IMR-90 (cell line): Measurements from ENCODE around the gene PTGER4. TPM values are rescaled to one million over a fixed set of nuclear protein-coding genes. Genes with fewer than 3 reads are reported as not detected.
A peak's percentile ranks its signal among the peaks of the same experiment; 100 is the strongest.

Experiments
- ATAC-seq: fragments of 200-7000 bp; cut with Tn5 transposase; 2 replicates; pipeline ENCODE4 v1.9.1; 2020; ENCODE audit warnings: low read depth, mild to moderate bottlenecking, moderate library complexity
- BruUV-seq: library from RNA; stranded (reverse); fragments of 400-500 nt; replicated peaks from 2 replicates; lab custom pipeline; 2021; lab: Mats Ljungman, UMichigan
- CTCF ChIA-PET: fragments of 300-600 bp; formaldehyde crosslinking; extraction: SDS; loops from one replicate; lab custom pipeline; 2021; ENCODE audit warnings: antibody characterized with exemption; lab: Yijun Ruan, JAX
- POLR2A ChIA-PET: fragments of 300-600 bp; sonication (Branson Sonifier 250); formaldehyde crosslinking; loops from one replicate; lab custom pipeline; 2022; ENCODE audit warnings: antibody characterized with exemption; ENCODE audit not compliant: unreplicated experiment; lab: Charles Lee
- DNase-seq: peaks from one replicate; pipeline ENCODE4 v3.0.0; 2013
- H2AFZ ChIP-seq: replicated peaks from 2 replicates; pipeline ENCODE3; 2013; ENCODE audit warnings: low read length, mild to moderate bottlenecking; ENCODE audit not compliant: poor library complexity
- H2AK5ac ChIP-seq: 2 replicates; pipeline ENCODE4 v1.6.1; 2013; ENCODE audit warnings: low read depth, low read length, inconsistent platforms
- H2AK9ac ChIP-seq: replicated peaks from 2 replicates; pipeline ENCODE3; 2013; ENCODE audit warnings: mild to moderate bottlenecking, low read depth, low read length, moderate library complexity; ENCODE audit not compliant: poor library complexity
- H2BK120ac ChIP-seq: 2 replicates; pipeline ENCODE4 v1.6.1; 2013; ENCODE audit warnings: low read depth, low read length, inconsistent platforms
- H2BK15ac ChIP-seq: 3 replicates; pipeline ENCODE4 v1.6.1; 2013; ENCODE audit warnings: low read depth, low read length, inconsistent platforms
- H2BK20ac ChIP-seq: 2 replicates; pipeline ENCODE4 v1.6.1; 2013; ENCODE audit warnings: low read depth, mild to moderate bottlenecking, inconsistent platforms, low read length, moderate library complexity
- H2BK5ac ChIP-seq: 2 replicates; pipeline ENCODE4 v1.6.1; 2013; ENCODE audit warnings: mild to moderate bottlenecking, low read depth, low read length, inconsistent platforms; ENCODE audit not compliant: poor library complexity, severe bottlenecking
- H3K14ac ChIP-seq: replicated peaks from 2 replicates; pipeline ENCODE4 v1.6.1; 2013; ENCODE audit warnings: low read depth, low read length, inconsistent platforms
- H3K18ac ChIP-seq: 2 replicates; pipeline ENCODE4 v1.6.1; 2013; ENCODE audit warnings: low read depth, low read length, control low read depth
- H3K23ac ChIP-seq: 2 replicates; pipeline ENCODE4 v1.6.1; 2013; ENCODE audit warnings: low read depth, low read length, inconsistent platforms
- H3K27ac ChIP-seq: 2 replicates; pipeline ENCODE4 v1.5.1; 2013; ENCODE audit warnings: mild to moderate bottlenecking, control low read depth, low read length; ENCODE audit not compliant: insufficient read depth
- H3K27me3 ChIP-seq: 2 replicates; pipeline ENCODE4 v1.6.1; 2013; ENCODE audit warnings: low read length; ENCODE audit not compliant: control insufficient read depth, insufficient read depth
- H3K36me3 ChIP-seq: 2 replicates; pipeline ENCODE4 v1.6.1; 2013; ENCODE audit warnings: low read length, mixed read lengths; ENCODE audit not compliant: control insufficient read depth, insufficient read depth
- H3K4ac ChIP-seq: 2 replicates; pipeline ENCODE4 v1.6.1; 2013; ENCODE audit warnings: low read depth, low read length, inconsistent platforms
- H3K4me1 ChIP-seq: 2 replicates; pipeline ENCODE4 v1.6.1; 2013; ENCODE audit warnings: low read length, mixed read lengths; ENCODE audit not compliant: control insufficient read depth, insufficient read depth
- H3K4me2 ChIP-seq: 2 replicates; pipeline ENCODE4 v1.6.1; 2013; ENCODE audit warnings: low read depth, mild to moderate bottlenecking, control low read depth, low read length, moderate library complexity
- H3K4me3 ChIP-seq: 2 replicates; pipeline ENCODE4 v1.5.1; 2013; ENCODE audit warnings: low read depth, mild to moderate bottlenecking, control low read depth, low read length, moderate library complexity; ENCODE audit not compliant: insufficient read depth
- H3K56ac ChIP-seq: 2 replicates; pipeline ENCODE4 v1.6.1; 2013; ENCODE audit warnings: low read length, inconsistent platforms; ENCODE audit not compliant: insufficient read depth; ENCODE audit errors: extremely low read depth
- H3K79me1 ChIP-seq, 2 experiments: 2 replicates each; pipeline ENCODE4 v1.6.1; 2013; ENCODE audit warnings: low read length in 2 of 2, inconsistent platforms in 1 of 2, low read depth in 1 of 2
- H3K9ac ChIP-seq: 2 replicates; pipeline ENCODE4 v1.6.1; 2013; ENCODE audit warnings: low read depth, low read length, control low read depth
- H3K9me1 ChIP-seq: 2 replicates; pipeline ENCODE4 v1.6.1; 2013; ENCODE audit warnings: low read length, inconsistent platforms; ENCODE audit not compliant: insufficient read depth
- H3K9me3 ChIP-seq: 2 replicates; pipeline ENCODE4 v1.6.1; 2013; ENCODE audit warnings: low read length; ENCODE audit not compliant: control insufficient read depth, insufficient read depth
- H4K20me1 ChIP-seq: 2 replicates; pipeline ENCODE4 v1.6.1; 2013; ENCODE audit warnings: low read length, inconsistent platforms; ENCODE audit not compliant: insufficient read depth
- H4K5ac ChIP-seq: 2 replicates; pipeline ENCODE4 v1.6.1; 2013; ENCODE audit warnings: mild to moderate bottlenecking, low read depth, low read length, control low read depth
- H4K8ac ChIP-seq, 2 experiments: 2 replicates each; pipeline ENCODE4 v1.6.1; 2013; ENCODE audit warnings: low read depth in 2 of 2, low read length in 2 of 2, control low read depth in 1 of 2, inconsistent platforms in 1 of 2
- H4K91ac ChIP-seq: 2 replicates; pipeline ENCODE4 v1.6.1; 2013; ENCODE audit warnings: low read depth, low read length, inconsistent platforms; ENCODE audit not compliant: insufficient read depth
- CEBPB ChIP-seq: IDR thresholded peaks from 2 replicates; pipeline ENCODE4 v1.6.1; 2012; ENCODE audit warnings: low read depth, low read length, improper control_type of control experiment
- CHD1 ChIP-seq: IDR thresholded peaks from 2 replicates; pipeline ENCODE4 v1.6.1; 2012; ENCODE audit warnings: low read depth, low read length, improper control_type of control experiment
- CTCF ChIP-seq: conservative IDR thresholded peaks from 2 replicates; pipeline ENCODE4 v1.5.1; 2012; ENCODE audit warnings: mild to moderate bottlenecking, low read depth, low read length, improper control_type of control experiment
- ELK1 ChIP-seq: fragments of 150-350 bp; IDR thresholded peaks from 2 replicates; pipeline ENCODE4 v1.6.1; 2016; ENCODE audit warnings: low read depth, mild to moderate bottlenecking, low read length, moderate library complexity, borderline replicate concordance
- FOS ChIP-seq: fragments of 150-350 bp; IDR thresholded peaks from 2 replicates; pipeline ENCODE4 v1.6.1; 2016; ENCODE audit warnings: low read depth, low read length
- MAFK ChIP-seq: IDR thresholded peaks from 2 replicates; pipeline ENCODE4 v1.6.1; 2012; ENCODE audit warnings: low read depth, low read length, improper control_type of control experiment
- MAZ ChIP-seq: IDR thresholded peaks from 2 replicates; pipeline ENCODE4 v1.6.1; 2012; ENCODE audit warnings: low read depth, mild to moderate bottlenecking, low read length, improper control_type of control experiment, moderate library complexity, borderline replicate concordance
- MXI1 ChIP-seq: IDR thresholded peaks from 2 replicates; pipeline ENCODE4 v1.6.1; 2012; ENCODE audit warnings: low read depth, mild to moderate bottlenecking, low read length, moderate library complexity, borderline replicate concordance
- NFE2L2 ChIP-seq: fragments of 150-350 bp; IDR thresholded peaks from 2 replicates; pipeline ENCODE4 v1.6.1; 2016; ENCODE audit warnings: low read depth, mild to moderate bottlenecking, low read length
- RAD21 ChIP-seq: IDR thresholded peaks from 2 replicates; pipeline ENCODE4 v1.6.1; 2012; ENCODE audit warnings: low read length, improper control_type of control experiment
- RCOR1 ChIP-seq: IDR thresholded peaks from 2 replicates; pipeline ENCODE4 v1.6.1; 2012; ENCODE audit warnings: mild to moderate bottlenecking, low read length, improper control_type of control experiment; ENCODE audit not compliant: insufficient replicate concordance
- SMC3 ChIP-seq: fragments of 150-350 bp; IDR thresholded peaks from 2 replicates; pipeline ENCODE4 v1.6.1; 2016; ENCODE audit warnings: low read depth, mild to moderate bottlenecking, antibody characterized with exemption, low read length, moderate library complexity
- WGBS, 2 experiments: methylation state at CpG; one replicate each; pipeline versions ENCODE4 v1.1.5 to v1.1.7; 2013; ENCODE audit warnings: missing lambda C conversion rate in 2 of 2; ENCODE audit not compliant: insufficient read length in 1 of 2; ENCODE audit errors: extremely low coverage in 2 of 2; 5-methylcytosine and 5-hydroxymethylcytosine counted together
- dilution Hi-C: fragments of 300-500 bp; cut with HindIII; formaldehyde crosslinking; loops from one replicate; pipeline ENCODE4 v1.14.3; 2018; ENCODE audit warnings: low sequenced_read_pairs; ENCODE audit not compliant: unreplicated experiment
- in situ Hi-C: fragments of 300-500 bp; cut with MboI; formaldehyde crosslinking; loops from 3 replicates; pipeline ENCODE4 v1.14.3; 2019; ENCODE audit warnings: low sequenced_read_pairs, inconsistent platforms, mixed read lengths
- intact Hi-C: fragments of 100-400 bp; cut with micrococcal nuclease; formaldehyde crosslinking; loops from 2 replicates; pipeline ENCODE4 v1.10.0; 2022
- polyA plus RNA-seq, 3 experiments: library from polyadenylated mRNA; depleted of rRNA; stranded (reverse); fragments of >200 nt; gene quantifications; 2 replicates each; pipeline ENCODE4 v1.2.3, GENCODE V29; 2012; ENCODE audit warnings: low replicate concordance in 1 of 3
- total RNA-seq: library from RNA; depleted of rRNA; stranded (reverse); fragments of >200 nt; gene quantifications from 2 replicates; pipeline ENCODE4 v1.2.3, GENCODE V29; 2012
- TF ChIP-seq, protein P1 (sequence below): fragments of 150-350 bp; IDR thresholded peaks from 2 replicates; pipeline ENCODE4 v1.6.1; 2017; ENCODE audit warnings: mild to moderate bottlenecking, antibody characterized with exemption, low read length, low read depth

Gene PTGER4
- total and polyA plus RNA-seq, 2 of the 4 experiments (the other 2 are of a cell fraction), result 7.9 to 10.1 TPM

DNA sequence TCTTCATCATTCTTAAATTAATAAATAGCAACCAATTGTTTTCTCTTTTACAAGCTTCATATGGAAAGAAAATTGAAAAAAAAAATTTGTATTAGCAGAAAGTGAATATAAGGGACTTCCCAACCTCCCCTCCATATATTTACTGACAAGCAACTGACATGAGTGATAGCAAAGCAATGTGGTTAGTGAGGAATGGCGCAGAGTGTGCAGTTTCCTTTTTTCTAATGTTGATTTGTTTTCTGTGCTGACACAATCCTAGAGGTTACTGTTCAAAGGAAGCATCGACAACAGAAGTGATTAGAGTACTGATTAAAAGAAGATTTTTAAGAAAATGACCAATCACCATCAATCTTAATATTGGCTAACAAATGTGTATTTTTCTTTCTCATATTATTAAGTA lies 1.7 kb upstream of the PTGER4 start:
- Histone ChIP-seq H3K9me3 (no peaks in the 10 kb centered on the region), H2BK120ac (peak overlapping the region; percentile 66; the same call in 1 of the 2 replicates), H3K23ac (peak overlapping the region; percentile 18; the same call in 1 of the 2 replicates), H2AK9ac (no peak overlapping the region), H3K27ac (no peak overlapping the region), H4K8ac (peak overlapping the region in 1 of 2 experiments; percentile 56; a peak in 2 of 4 replicates), H3K56ac (no peak overlapping the region), H3K18ac (peak overlapping the region; percentile 9; the same call in 1 of the 2 replicates), H4K20me1 (no peaks in the 10 kb centered on the region), H3K4me3 (no peak overlapping the region), H2BK20ac (peak overlapping the region; percentile 46; the same call in 1 of the 2 replicates), H2BK15ac (0 out of 3 replicates have a peak overlapping the region, but pooled peaks have one; percentile 2), H3K36me3 (no peaks in the 10 kb centered on the region), H3K4ac (peak overlapping the region; percentile 45; the same call in 1 of the 2 replicates), H4K91ac (no peak overlapping the region), H2AFZ (no peak overlapping the region), H2AK5ac (peak overlapping the region; percentile 66; the same call in 1 of the 2 replicates), H4K5ac (no peak overlapping the region), H3K14ac (peak overlapping the region; percentile 82; the same call in 1 of the 2 replicates), H3K4me1 (peaks cover 13% of the 10 kb centered on the region), H2BK5ac (peak overlapping the region; percentile 54), H3K4me2 (peak overlapping the region; percentile 67; the same call in 1 of the 2 replicates), H3K27me3 (no peaks in the 10 kb centered on the region), H3K79me1 (peaks cover 17 to 42% of the 10 kb centered on the region in 2 experiments), H3K9ac (no peak overlapping the region), H3K9me1 (peaks cover 15% of the 10 kb centered on the region)
- dilution Hi-C loops, result no loop called here
- intact Hi-C loops, result loop anchor here (2.0 to 5.0 kb wide), 7 partner anchors 106 to 963 kb away; no protein-coding TSS in a partner anchor
- no peak for ATAC-seq
- no TSS peak for BruUV-seq
- DNase-seq, result no peak
- in situ Hi-C loops, result loop anchor here (10.0 kb wide), 1 partner anchor 453 kb away; no protein-coding TSS in a partner anchor
- TF ChIP-seq, protein P1, sequence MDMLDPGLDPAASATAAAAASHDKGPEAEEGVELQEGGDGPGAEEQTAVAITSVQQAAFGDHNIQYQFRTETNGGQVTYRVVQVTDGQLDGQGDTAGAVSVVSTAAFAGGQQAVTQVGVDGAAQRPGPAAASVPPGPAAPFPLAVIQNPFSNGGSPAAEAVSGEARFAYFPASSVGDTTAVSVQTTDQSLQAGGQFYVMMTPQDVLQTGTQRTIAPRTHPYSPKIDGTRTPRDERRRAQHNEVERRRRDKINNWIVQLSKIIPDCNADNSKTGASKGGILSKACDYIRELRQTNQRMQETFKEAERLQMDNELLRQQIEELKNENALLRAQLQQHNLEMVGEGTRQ, result no peak
- TF ChIP-seq CEBPB, result no peak
- no peak for TF ChIP-seq FOS
- TF ChIP-seq SMC3, result no peak
- no peak for TF ChIP-seq CTCF
- no peak for TF ChIP-seq MAZ
- no peak for TF ChIP-seq NFE2L2
- TF ChIP-seq RCOR1, result no peak
- no peak for TF ChIP-seq MAFK
- TF ChIP-seq ELK1, result no peak
- TF ChIP-seq CHD1, result no peak
- no peak for TF ChIP-seq RAD21
- TF ChIP-seq MXI1, result no peak
- POLR2A ChIA-PET, result no interaction called here
- CTCF ChIA-PET, result interaction anchor here (0.6 kb wide), 1 partner anchor 404 kb away, joined by 3 read pairs; no protein-coding TSS in a partner anchor
- no CpG with 5 or more reads among the region's 2 CpGs for WGBS, 2 experiments
